Nephron (organoid): ENCODE results near the gene SH3BP4.

Experiments
- H3K27ac Mint-ChIP-seq, 3 experiments: 2 replicates each; pipeline ENCODE4 v1.8.0; 2020; ENCODE audit warnings: mixed read lengths in 3 of 3, mild to moderate bottlenecking in 2 of 3, moderate library complexity in 1 of 3
- H3K27me3 Mint-ChIP-seq: 2 replicates; pipeline ENCODE4 v1.8.0; 2021; ENCODE audit warnings: low read depth, mild to moderate bottlenecking, moderate library complexity, mixed read lengths
- H3K36me3 Mint-ChIP-seq: 2 replicates; pipeline ENCODE4 v1.8.0; 2020; ENCODE audit warnings: low read depth, mixed read lengths
- H3K4me1 Mint-ChIP-seq: 2 replicates; pipeline ENCODE4 v1.8.0; 2020; ENCODE audit warnings: mixed read lengths
- H3K4me3 Mint-ChIP-seq, 3 experiments: 2 replicates each; pipeline ENCODE4 v1.8.0; 2020; ENCODE audit warnings: mild to moderate bottlenecking in 3 of 3, mixed read lengths in 3 of 3, moderate library complexity in 2 of 3
- H3K9me3 Mint-ChIP-seq: 2 replicates; pipeline ENCODE4 v1.8.0; 2020; ENCODE audit warnings: mixed read lengths
- CTCF ChIP-seq, 3 experiments: fragments of 200-600 bp; sonication (generic); IDR thresholded peaks; one replicate each; pipeline ENCODE4 v1.5.0; 2021; ENCODE audit warnings: antibody characterized with exemption in 3 of 3; ENCODE audit not compliant: unreplicated experiment in 3 of 3

SH3BP4 gene

GRCh38 chr2:235086481-235087184, 134.8 kb downstream of the SH3BP4 start:
- H3K27ac Mint-ChIP-seq, result no peak overlapping the region
- H3K9me3 Mint-ChIP-seq, result peaks cover 3% of the 10 kb centered on the region
- peaks cover 36% of the 10 kb centered on the region for H3K4me1 Mint-ChIP-seq
- peaks cover 17% of the 10 kb centered on the region for H3K27me3 Mint-ChIP-seq
- TF ChIP-seq CTCF (IDR thresholded peaks at IDR 0.05; ENCODE audit: unreplicated experiment in 3 of 3), result no peak
- H3K36me3 Mint-ChIP-seq, result no peaks in the 10 kb centered on the region
- no peak overlapping the region for H3K4me3 Mint-ChIP-seq

GRCh38 chr2:235087832-235088495, 136.1 kb downstream of the SH3BP4 start:
- Mint-ChIP-seq H3K9me3 (peaks cover 3% of the 10 kb centered on the region), H3K27ac (peak overlapping the region; percentile 12 to 70 (median 33)), H3K27me3 (peaks cover 18% of the 10 kb centered on the region), H3K36me3 (no peaks in the 10 kb centered on the region), H3K4me3 (peak overlapping the region in 2 of 3 experiments; percentile 2 to 34), H3K4me1 (peaks cover 36% of the 10 kb centered on the region)
- peak in 2 of 3 experiments; percentile 11 to 20 for TF ChIP-seq CTCF (IDR thresholded peaks at IDR 0.05; ENCODE audit: unreplicated experiment in 3 of 3)

GRCh38 chr2:235088496-235088921, 136.7 kb downstream of the SH3BP4 start:
- Mint-ChIP-seq H3K4me1 (peaks cover 36% of the 10 kb centered on the region), H3K27ac (peak overlapping the region; percentile 12 to 70 (median 33)), H3K9me3 (peaks cover 3% of the 10 kb centered on the region), H3K4me3 (peak overlapping the region in 1 of 3 experiments; percentile 34), H3K27me3 (peaks cover 22% of the 10 kb centered on the region), H3K36me3 (no peaks in the 10 kb centered on the region)
- TF ChIP-seq CTCF (IDR thresholded peaks at IDR 0.05; ENCODE audit: unreplicated experiment in 3 of 3), result no peak

- no peak overlapping the region for H3K27ac Mint-ChIP-seq
- no peaks in the 10 kb centered on the region for H3K36me3 Mint-ChIP-seq
- no peak for TF ChIP-seq CTCF (IDR thresholded peaks at IDR 0.05; ENCODE audit: unreplicated experiment in 3 of 3)
- H3K4me1 Mint-ChIP-seq, result peaks cover 34% of the 10 kb centered on the region
- no peaks in the 10 kb centered on the region for H3K9me3 Mint-ChIP-seq
- peaks cover 18% of the 10 kb centered on the region for H3K27me3 Mint-ChIP-seq
- no peak overlapping the region for H3K4me3 Mint-ChIP-seq
These were observed 139.6 kb downstream of the SH3BP4 start for GRCh38 chr2:235091421-235091820.

GRCh38 chr2:235091983-235092382, 140.2 kb downstream of the SH3BP4 start:
- Mint-ChIP-seq H3K9me3 (no peaks in the 10 kb centered on the region), H3K27me3 (peaks cover 18% of the 10 kb centered on the region), H3K36me3 (no peaks in the 10 kb centered on the region), H3K4me3 (no peak overlapping the region), H3K27ac (no peak overlapping the region), H3K4me1 (peaks cover 37% of the 10 kb centered on the region)
- no peak for TF ChIP-seq CTCF (IDR thresholded peaks at IDR 0.05; ENCODE audit: unreplicated experiment in 3 of 3)
